ENCODE data around the gene DNER.

Gene DNER

GRCh38 chr2:229429589-229429988, 284.8 kb downstream of the DNER start:
- TF ChIP-seq MAX (IDR thresholded peaks at IDR 0.05; ENCODE audit: low read depth, low read length) (no peak), POLR2A (IDR thresholded peaks at IDR 0.05; ENCODE audit: extremely low read depth, insufficient read length) (no peak), MYC (IDR thresholded peaks at IDR 0.05; ENCODE audit: low read depth, low read length) (no peak), CTCF (IDR thresholded peaks at IDR 0.05; ENCODE audit: low read depth, low read length) (no peak)
- no peak for DNase-seq (ENCODE audit: low read depth)
- H3K4me3 ChIP-seq (ENCODE audit: low read depth, low read length), result no peak overlapping the region

- no peak for TF ChIP-seq POLR2A (IDR thresholded peaks at IDR 0.05; ENCODE audit: extremely low read depth, insufficient read length)
- no peak for TF ChIP-seq MAX (IDR thresholded peaks at IDR 0.05; ENCODE audit: low read depth, low read length)
- no peak for TF ChIP-seq CTCF (IDR thresholded peaks at IDR 0.05; ENCODE audit: low read depth, low read length)
- no peak for TF ChIP-seq MYC (IDR thresholded peaks at IDR 0.05; ENCODE audit: low read depth, low read length)
- no peak overlapping the region for H3K4me3 ChIP-seq (ENCODE audit: low read depth, low read length)
- no peak for DNase-seq (ENCODE audit: low read depth)
Observed at GRCh38 chr2:229426464-229426863, 287.9 kb downstream of the DNER start.

- DNase-seq (ENCODE audit: low read depth), result no peak
- H3K4me3 ChIP-seq (ENCODE audit: low read depth, low read length), result no peak overlapping the region
- no peak for TF ChIP-seq MYC (IDR thresholded peaks at IDR 0.05; ENCODE audit: low read depth, low read length)
- TF ChIP-seq MAX (IDR thresholded peaks at IDR 0.05; ENCODE audit: low read depth, low read length), result no peak
- no peak for TF ChIP-seq CTCF (IDR thresholded peaks at IDR 0.05; ENCODE audit: low read depth, low read length)
Observed at GRCh38 chr2:229425598-229425997, 288.8 kb downstream of the DNER start.

GRCh38 chr2:229422063-229422462, 292.3 kb downstream of the DNER start:
- no peak for DNase-seq (ENCODE audit: low read depth)
- no peak for TF ChIP-seq CTCF (IDR thresholded peaks at IDR 0.05; ENCODE audit: low read depth, low read length)
- no peak for TF ChIP-seq POLR2A (IDR thresholded peaks at IDR 0.05; ENCODE audit: extremely low read depth, insufficient read length)
- no peak overlapping the region for H3K4me3 ChIP-seq (ENCODE audit: low read depth, low read length)

GRCh38 chr2:229419158-229419557, 295.2 kb downstream of the DNER start:
- no peak overlapping the region for H3K4me3 ChIP-seq (ENCODE audit: low read depth, low read length)
- no peak for DNase-seq (ENCODE audit: low read depth)
- TF ChIP-seq MAX (IDR thresholded peaks at IDR 0.05; ENCODE audit: low read depth, low read length), result no peak
- TF ChIP-seq POLR2A (IDR thresholded peaks at IDR 0.05; ENCODE audit: extremely low read depth, insufficient read length), result no peak
- no peak for TF ChIP-seq MYC (IDR thresholded peaks at IDR 0.05; ENCODE audit: low read depth, low read length)
- no peak for TF ChIP-seq CTCF (IDR thresholded peaks at IDR 0.05; ENCODE audit: low read depth, low read length)

- DNase-seq (ENCODE audit: low read depth), result no peak
- no peak for TF ChIP-seq MYC (IDR thresholded peaks at IDR 0.05; ENCODE audit: low read depth, low read length)
- no peak for TF ChIP-seq MAX (IDR thresholded peaks at IDR 0.05; ENCODE audit: low read depth, low read length)
- no peak for TF ChIP-seq CTCF (IDR thresholded peaks at IDR 0.05; ENCODE audit: low read depth, low read length)
- H3K4me3 ChIP-seq (ENCODE audit: low read depth, low read length), result no peak overlapping the region
Observed at GRCh38 chr2:229417916-229418315, 296.4 kb downstream of the DNER start.

All from NB4 (cell line).